Measurements from ENCODE around the gene EVX2.

DNA sequence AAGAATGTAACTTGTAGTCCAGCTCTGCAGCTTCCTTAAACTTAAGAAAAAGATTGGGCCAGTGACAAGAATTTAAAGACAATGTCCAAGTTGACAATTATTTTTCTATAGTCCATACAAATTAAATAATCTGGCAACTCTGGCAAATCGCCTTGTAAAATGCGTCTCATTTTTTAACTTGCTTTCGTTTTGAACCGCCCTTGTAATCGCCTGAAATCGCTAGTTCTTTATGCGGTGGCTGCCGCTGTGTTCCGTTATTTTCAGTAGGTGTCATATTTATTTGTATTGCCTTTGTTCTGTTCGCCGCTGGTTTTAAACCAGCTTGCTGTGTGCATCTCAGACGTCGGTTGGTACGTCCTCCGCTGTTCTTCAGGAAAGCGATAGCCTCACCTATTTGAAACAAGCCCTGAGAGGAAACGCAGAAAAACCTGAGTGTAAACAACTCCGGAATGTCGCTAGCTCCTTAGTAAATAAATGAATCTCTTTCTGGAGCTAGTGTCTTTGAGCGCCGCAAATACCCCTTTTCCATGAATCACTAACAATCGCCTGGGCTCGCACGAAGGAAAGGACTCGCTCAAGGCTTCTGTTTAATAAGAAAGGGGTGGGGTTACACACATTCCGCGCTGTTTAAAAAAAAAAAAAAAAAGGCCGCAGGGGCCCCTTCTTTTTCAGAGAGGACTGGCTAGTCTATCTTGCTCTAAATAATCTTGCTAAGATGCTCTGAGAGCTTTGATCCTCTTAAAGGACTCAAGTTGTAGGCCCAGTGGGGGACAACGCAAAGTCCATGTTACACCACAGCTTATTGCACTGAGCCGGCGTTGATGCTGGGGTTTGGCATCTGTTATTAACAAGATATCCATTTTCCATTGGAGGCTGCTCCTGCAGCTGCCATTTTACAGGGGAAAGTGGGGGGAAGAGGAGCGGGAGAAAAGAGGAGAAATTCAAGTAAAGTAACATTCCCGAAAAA lies 48.7 kb upstream of the EVX2 start:
- TF ChIP-seq, protein P1, sequence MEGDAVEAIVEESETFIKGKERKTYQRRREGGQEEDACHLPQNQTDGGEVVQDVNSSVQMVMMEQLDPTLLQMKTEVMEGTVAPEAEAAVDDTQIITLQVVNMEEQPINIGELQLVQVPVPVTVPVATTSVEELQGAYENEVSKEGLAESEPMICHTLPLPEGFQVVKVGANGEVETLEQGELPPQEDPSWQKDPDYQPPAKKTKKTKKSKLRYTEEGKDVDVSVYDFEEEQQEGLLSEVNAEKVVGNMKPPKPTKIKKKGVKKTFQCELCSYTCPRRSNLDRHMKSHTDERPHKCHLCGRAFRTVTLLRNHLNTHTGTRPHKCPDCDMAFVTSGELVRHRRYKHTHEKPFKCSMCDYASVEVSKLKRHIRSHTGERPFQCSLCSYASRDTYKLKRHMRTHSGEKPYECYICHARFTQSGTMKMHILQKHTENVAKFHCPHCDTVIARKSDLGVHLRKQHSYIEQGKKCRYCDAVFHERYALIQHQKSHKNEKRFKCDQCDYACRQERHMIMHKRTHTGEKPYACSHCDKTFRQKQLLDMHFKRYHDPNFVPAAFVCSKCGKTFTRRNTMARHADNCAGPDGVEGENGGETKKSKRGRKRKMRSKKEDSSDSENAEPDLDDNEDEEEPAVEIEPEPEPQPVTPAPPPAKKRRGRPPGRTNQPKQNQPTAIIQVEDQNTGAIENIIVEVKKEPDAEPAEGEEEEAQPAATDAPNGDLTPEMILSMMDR (IDR thresholded peaks at IDR 0.05), result no peak
- TF ChIP-seq EP300 (IDR thresholded peaks at IDR 0.05) (no peak), POLR2A (IDR thresholded peaks at IDR 0.05) (no peak), POLR2AphosphoS5 (IDR thresholded peaks at IDR 0.05) (no peak)
